Neural cell (in vitro differentiated cells): ENCODE results near the gene SKIC2.

Experiments used
- CTCF ChIP-seq: fragments of 450-650 bp; IDR thresholded peaks from 2 replicates; pipeline ENCODE4 v1.5.1; 2014; ENCODE audit warnings: antibody characterized with exemption, mild to moderate bottlenecking, moderate library complexity; ENCODE audit not compliant: poor library complexity, severe bottlenecking
- EP300 ChIP-seq: fragments of 450-650 bp; conservative IDR thresholded peaks from 2 replicates; pipeline ENCODE4 v1.6.1; 2014; ENCODE audit warnings: antibody characterized with exemption, mild to moderate bottlenecking, moderate library complexity; ENCODE audit not compliant: poor library complexity, severe bottlenecking
- EZH2 ChIP-seq: fragments of 200-600, 300-800 bp; shearing (Covaris generic), sonication (generic); IDR thresholded peaks from 2 replicates; pipeline ENCODE4 v1.6.1; 2014; ENCODE audit warnings: antibody characterized with exemption, low read length, borderline replicate concordance, mild to moderate bottlenecking; ENCODE audit not compliant: insufficient read depth, poor library complexity, severe bottlenecking
- MXI1 ChIP-seq: fragments of 450-650 bp; conservative IDR thresholded peaks from 2 replicates; pipeline ENCODE4 v1.6.1; 2014; ENCODE audit warnings: antibody characterized with exemption, mild to moderate bottlenecking; ENCODE audit not compliant: poor library complexity, severe bottlenecking
- POLR2AphosphoS5 ChIP-seq: IDR thresholded peaks from 2 replicates; pipeline ENCODE4 v1.6.1; 2012
- RAD21 ChIP-seq: fragments of 450-650 bp; conservative IDR thresholded peaks from 2 replicates; pipeline ENCODE4 v1.6.1; 2014; ENCODE audit warnings: antibody characterized with exemption, mild to moderate bottlenecking, moderate library complexity
- SMC3 ChIP-seq: fragments of 450-650 bp; conservative IDR thresholded peaks from 2 replicates; pipeline ENCODE4 v1.6.1; 2014; ENCODE audit warnings: antibody characterized with exemption, mild to moderate bottlenecking, moderate library complexity; ENCODE audit not compliant: poor library complexity
- TAF1 ChIP-seq: IDR thresholded peaks from 2 replicates; pipeline ENCODE4 v1.6.1; 2012; ENCODE audit warnings: low read depth
- TF ChIP-seq, protein P1 (sequence below): IDR thresholded peaks from 2 replicates; pipeline ENCODE4 v1.6.1; 2012; ENCODE audit warnings: borderline replicate concordance

- TF ChIP-seq CTCF, result no peak
- TF ChIP-seq POLR2AphosphoS5, result no peak
- TF ChIP-seq, protein P1, sequence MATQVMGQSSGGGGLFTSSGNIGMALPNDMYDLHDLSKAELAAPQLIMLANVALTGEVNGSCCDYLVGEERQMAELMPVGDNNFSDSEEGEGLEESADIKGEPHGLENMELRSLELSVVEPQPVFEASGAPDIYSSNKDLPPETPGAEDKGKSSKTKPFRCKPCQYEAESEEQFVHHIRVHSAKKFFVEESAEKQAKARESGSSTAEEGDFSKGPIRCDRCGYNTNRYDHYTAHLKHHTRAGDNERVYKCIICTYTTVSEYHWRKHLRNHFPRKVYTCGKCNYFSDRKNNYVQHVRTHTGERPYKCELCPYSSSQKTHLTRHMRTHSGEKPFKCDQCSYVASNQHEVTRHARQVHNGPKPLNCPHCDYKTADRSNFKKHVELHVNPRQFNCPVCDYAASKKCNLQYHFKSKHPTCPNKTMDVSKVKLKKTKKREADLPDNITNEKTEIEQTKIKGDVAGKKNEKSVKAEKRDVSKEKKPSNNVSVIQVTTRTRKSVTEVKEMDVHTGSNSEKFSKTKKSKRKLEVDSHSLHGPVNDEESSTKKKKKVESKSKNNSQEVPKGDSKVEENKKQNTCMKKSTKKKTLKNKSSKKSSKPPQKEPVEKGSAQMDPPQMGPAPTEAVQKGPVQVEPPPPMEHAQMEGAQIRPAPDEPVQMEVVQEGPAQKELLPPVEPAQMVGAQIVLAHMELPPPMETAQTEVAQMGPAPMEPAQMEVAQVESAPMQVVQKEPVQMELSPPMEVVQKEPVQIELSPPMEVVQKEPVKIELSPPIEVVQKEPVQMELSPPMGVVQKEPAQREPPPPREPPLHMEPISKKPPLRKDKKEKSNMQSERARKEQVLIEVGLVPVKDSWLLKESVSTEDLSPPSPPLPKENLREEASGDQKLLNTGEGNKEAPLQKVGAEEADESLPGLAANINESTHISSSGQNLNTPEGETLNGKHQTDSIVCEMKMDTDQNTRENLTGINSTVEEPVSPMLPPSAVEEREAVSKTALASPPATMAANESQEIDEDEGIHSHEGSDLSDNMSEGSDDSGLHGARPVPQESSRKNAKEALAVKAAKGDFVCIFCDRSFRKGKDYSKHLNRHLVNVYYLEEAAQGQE, result no peak
- no peak for TF ChIP-seq EP300
- TF ChIP-seq EZH2, result no peak
- TF ChIP-seq RAD21, result no peak
- no peak for TF ChIP-seq MXI1
- no peak for TF ChIP-seq SMC3
- no peak for TF ChIP-seq TAF1
Observed at GRCh38 chr6:31915351-31915750, 43.6 kb upstream of the SKIC2 start.
